Pulmonary artery endothelial cell (primary cell): ENCODE results near the gene ATOH8. TPM values are rescaled to one million over a fixed set of nuclear protein-coding genes. Genes with fewer than 3 reads are reported as not detected.
A peak's percentile ranks its signal among the peaks of the same experiment; 100 is the strongest.

Source experiments
- DNase-seq: peaks from one replicate; pipeline ENCODE4 v3.0.0-alpha.2; 2011; ENCODE audit warnings: low read depth, low spot score
- total RNA-seq: library from RNA; depleted of rRNA; stranded (reverse); fragments of >200 nt; gene quantifications from 2 replicates; pipeline ENCODE4 v1.2.3, GENCODE V29; 2014

ATOH8 gene
- total RNA-seq, 1 donor from 2014 or later: 5.7 TPM

DNA sequence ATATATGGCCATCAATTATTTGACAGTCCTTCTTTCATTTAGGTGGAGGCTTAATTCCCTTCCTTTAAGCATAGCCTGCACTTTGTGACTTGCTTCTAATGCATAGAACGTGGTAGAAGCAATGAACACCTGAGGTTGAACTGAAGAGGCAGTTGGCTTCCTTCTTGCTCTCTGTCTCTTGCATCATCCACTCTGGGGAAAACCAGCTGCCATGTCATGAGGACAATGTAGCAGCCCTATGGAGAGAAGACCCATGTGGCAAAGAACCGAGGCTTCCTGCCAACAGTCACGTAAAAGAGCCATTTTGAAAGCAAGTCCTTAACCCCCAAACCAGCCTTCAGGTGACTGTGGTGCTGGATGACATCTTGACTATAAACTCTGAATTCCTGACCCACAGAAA lies 46.8 kb downstream of the ATOH8 start:
- DNase-seq: no peak

DNA sequence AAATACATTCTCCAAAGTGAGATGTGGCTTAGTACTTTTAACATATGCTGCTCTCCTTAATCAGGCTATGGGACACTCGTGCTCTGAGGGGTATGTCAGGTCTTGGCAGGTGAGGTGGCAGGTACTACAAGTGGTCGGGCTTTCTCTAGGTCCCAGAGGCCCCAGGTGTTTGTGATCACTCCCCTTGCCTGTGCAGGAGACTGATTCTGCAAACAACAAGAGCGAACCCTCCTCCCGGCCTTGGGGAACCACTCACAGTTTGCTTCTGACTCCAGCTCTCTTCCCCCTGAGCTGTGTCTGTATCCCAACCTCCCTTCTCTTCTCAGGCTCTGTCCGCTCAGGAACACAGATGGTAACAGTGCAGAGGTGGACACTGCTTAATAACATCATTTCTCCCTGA lies 48.1 kb downstream of the ATOH8 start:
- no peak for DNase-seq

DNA sequence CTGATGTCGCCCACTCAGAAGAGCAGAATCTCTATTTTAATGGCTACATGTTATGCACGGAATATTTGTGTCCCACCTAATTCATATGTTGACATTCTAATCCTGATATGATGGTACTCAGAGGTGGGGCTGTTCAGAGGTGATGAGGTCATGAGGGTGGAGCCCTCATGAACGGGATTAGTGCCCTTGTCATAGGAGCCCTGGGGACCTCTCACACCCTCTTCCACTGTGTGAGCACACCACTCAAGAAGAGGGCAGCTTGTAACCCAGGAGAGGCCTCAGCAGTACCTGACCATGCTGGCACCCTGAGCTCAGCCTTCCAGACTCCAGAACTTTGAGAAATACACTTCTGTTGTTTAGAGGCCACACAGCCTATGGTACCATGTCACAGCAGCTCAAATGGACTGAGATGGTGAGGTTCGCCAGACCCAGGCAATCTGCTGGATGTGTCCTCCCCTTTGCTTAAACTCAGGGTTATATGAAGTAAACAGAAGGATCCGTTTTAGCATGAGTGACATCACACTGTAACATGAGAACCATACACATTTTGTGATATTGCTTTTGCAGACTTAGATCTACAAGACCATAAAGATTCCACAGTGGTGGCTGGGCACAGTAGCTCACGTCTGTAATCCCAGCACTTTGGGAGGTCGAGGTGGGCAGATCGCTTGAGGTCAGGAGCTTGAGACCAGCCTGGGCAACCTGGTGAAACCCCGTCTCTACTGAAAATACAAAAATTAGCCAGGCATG lies 48.7 kb downstream of the ATOH8 start:
- no peak for DNase-seq

DNA sequence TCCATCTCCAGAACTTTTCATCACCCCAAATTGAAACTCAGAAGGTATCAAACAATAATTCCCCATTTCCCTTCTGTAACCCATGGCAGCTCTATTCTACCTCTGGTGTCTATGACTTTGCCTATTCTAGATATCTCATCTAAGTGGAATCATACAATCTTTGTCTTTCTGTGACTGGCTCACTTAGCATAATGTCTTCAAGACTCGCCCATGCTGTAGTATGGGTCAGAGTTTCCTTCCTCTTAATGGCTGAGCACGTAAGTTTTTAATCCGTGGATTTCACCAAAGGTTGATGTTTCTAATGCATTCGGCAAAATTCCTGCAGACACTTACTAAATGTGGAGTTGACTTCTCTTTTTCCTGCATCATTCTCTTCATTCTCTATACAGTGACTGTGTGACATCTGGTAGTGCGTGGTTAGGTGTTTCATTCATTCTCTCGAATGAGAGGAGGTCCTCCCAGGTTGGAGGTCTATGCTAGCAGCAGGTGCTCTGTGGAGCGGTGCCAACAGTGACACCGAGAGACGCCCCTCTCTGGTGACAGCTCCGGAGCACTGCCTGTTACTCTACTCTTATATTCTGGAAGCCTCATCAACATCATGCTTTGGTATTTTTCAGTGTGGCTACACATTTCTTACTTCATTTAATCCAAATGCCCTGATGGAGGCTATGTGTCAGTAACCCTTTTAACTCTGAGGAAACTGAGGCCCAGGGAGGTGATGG lies 50.1 kb downstream of the ATOH8 start:
- DNase-seq: no peak

DNA sequence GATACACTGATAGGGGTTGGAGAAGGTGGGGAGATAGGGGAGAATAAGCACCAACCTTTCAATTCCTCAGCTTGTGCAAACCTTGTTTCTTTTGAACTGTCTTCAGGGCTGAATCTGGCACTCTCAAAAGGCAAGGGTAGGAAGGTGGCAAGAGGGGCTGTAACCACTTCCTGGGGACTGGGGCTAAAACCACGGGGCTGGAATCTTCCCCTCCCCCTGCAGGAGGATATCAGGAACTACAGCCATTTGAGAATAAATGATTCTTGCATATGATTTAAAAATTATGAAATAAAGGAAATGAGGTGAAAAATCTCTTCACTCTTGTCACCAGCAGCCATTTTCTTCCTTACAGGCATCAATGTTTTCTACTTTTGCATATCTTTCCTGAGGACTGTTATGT lies 50.8 kb downstream of the ATOH8 start:
- DNase-seq: no peak

DNA sequence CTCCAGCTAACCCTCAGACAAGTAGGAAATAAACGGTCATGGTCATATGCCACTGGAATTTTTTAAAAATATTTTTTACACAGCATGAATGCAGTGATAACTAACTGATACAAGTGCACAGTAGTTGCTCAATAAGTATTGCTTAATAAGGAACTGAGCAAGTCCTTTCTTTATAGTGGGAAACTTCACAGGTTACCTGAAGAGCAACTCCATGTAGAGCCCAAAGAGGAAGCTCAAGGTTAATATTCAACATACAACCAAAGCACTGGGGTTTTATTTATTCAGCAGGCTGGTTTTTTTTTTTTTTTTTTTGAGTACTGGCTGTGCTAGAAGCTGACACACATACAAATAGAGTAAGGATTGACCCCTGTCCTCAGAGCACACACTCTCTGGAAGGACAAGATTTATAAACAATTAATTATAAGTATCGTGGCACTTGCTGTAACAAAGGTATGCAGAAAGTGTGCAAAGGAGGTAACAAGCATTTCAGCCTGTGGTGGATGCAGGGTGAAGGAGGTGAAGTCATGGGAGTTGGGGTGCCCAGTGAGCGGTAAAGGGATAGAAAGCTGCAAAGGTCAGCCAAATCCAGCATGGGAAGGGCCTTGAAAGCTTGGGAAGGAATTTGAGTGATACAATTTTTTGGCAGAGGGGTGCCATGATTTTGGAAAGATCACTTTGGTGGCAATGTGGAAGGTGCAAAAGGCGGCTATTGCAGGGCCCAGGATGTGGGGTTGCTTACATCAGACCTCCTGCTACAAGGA lies 52.7 kb downstream of the ATOH8 start:
- DNase-seq: no peak

DNA sequence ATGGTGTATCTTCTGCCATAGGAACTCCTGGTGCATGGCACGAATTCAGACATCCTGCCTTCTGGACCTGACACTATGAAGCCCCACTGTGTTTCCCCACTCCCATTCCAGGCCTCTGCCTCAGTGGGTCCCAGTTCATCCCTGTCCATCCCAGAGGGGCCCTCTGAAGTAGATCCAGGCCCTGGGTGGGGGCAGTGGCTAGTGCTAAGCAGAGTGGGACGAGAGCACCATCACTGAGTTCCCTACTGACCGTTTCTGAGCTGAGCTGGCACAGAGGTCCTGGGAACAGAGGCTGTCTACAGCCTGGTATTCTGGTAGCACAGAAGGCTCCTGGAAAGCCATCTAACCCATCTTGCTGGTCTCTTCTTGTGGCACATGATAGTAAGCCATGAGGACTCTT lies 54.0 kb downstream of the ATOH8 start:
- no peak for DNase-seq

DNA sequence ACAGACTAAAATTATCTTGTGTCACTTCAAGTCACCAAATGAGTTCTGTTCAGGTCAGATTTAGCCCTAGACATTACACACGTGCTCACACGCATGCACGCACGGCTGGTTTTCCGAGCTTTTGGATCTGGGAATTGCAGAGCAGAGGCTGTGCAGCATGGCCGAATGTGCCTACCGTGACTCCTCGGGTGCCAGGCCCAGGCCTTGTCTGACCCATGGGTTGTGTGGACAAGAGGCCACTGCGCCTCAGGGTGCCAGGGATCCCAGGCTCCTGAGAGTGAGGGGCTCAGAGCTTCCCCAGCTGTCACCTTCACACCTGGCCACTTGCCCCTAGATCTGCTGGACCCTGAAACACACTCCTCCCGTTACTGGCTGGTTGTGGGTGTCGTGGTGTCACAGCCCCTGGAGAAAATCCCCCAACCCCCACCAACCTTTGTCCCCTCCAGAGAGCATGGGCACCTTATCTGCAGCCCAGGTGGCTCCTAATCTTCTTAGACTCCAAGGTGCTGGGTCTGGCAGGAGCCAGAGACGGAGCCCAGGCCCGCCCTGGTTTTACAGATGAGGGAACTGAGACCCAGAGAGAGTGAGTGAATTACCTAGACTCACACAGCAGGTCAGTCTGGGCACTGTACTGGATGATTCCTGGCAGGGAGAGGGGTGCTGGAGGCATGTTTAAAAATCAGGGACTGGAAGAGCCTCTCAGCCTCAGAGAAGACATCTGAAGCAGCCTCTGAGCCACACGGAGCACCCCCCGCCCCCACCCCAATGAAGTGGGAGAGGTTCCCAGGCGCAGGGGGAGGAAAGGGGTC lies 56.8 kb downstream of the ATOH8 start:
- DNase-seq: no peak

DNA sequence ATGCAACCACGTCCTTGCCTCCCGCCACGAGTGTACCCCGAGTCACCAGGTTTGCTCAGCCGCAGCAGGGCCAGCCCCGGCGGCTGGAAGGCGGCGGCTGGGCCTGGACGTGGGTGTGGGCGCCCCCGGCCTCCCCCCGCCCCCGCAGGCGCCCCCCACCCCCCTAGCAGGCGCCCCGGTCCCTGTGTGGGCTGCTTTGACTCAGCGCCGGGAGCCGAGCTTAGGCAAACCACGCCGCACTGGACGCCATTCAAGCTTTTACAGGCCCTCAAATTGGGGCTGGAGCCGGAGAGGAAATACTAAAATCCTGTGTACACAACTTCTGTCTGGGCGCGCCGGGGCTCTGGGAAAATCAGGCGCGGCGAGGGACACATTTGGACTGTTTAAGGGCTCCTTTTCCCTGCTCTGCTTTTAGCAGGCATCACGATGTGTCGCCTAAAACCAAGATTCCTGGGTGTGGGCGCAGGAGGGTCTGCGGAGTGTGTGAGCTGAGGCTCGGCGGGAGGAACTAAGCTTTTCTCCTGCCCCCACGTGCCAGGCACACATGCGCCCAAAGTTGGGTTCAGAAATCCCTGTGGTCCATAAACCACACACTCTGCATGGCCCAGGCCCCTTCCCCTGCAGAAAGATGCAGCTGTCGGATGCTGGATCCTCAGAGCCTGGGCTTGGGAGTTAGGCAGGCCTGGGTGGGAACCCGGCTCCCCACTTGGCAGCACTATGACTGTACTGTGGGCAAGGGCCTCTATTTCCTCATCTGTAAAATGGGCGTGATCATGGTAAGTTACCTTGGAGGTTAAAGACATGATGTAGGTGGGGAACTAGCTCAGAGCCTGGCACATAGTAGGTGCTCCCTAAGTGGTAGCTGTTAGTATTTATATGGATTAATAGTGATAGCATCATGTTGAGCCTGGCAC lies 57.6 kb downstream of the ATOH8 start:
- no peak for DNase-seq

DNA sequence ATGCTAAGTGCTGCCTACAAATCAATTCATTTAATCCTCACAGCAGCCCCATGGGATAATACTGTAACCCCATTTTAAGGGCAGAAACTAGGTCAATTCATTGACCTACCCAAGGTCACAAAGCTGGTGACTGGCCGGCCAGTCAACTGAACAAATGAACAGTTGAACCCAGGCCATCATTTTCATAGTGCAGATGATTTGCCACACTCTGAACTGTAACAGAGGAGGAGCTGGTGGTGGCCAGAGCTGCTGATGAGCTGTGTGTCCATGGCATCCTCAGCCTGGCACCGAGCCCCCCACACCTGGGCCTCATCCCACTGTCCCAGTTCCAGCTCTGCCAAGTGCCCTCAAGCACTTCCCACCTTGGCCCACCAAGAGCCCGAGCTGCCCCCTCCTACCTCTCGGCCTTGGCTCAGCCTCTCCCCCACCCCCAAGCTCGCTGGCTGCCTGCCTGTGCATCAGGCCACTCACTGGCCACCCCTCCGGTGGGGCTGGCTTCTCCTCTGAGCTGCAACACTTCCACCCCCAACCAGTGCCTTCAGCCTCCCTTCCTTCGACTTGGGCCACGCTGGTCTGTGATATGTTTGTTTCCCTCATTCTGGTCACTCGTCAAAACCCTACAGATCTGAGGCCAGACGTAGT lies 58.4 kb downstream of the ATOH8 start:
- no peak for DNase-seq

DNA sequence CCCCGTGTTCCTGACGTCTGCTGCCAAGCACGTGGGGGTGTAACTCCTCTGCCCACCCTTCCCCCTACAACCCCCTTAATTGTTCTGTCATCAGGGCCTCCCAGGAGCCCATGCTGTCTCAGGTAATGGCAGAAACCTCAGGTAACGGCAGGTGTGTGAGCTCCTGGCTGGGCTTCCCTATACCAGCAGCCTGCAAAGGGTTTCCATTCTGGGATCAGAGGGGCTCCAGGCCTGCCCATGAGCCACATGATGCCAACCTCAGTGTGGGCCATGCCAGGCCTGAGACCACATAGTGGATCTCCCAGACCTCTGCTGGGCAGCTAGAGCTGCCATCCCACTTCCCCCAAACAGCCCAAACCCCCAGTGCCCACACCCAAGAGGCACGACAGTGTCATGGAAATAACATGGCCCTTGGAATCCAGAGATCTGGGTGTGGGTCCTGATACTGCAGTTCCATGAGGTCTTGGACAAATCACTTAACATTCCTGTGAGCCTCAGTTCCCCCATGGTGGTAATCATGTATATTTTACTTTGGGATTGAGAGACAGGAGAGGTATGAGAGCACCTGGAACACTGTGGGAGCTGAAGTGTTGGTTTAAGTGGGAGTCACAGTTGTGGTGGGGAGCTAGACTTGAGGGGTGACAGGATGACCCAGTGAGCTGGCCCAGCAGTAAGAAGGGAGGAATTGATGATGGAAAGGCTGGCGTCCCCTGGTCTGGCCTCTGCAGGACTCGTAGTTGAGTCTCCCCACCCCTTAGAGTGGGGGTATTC lies 59.6 kb downstream of the ATOH8 start:
- DNase-seq: no peak

DNA sequence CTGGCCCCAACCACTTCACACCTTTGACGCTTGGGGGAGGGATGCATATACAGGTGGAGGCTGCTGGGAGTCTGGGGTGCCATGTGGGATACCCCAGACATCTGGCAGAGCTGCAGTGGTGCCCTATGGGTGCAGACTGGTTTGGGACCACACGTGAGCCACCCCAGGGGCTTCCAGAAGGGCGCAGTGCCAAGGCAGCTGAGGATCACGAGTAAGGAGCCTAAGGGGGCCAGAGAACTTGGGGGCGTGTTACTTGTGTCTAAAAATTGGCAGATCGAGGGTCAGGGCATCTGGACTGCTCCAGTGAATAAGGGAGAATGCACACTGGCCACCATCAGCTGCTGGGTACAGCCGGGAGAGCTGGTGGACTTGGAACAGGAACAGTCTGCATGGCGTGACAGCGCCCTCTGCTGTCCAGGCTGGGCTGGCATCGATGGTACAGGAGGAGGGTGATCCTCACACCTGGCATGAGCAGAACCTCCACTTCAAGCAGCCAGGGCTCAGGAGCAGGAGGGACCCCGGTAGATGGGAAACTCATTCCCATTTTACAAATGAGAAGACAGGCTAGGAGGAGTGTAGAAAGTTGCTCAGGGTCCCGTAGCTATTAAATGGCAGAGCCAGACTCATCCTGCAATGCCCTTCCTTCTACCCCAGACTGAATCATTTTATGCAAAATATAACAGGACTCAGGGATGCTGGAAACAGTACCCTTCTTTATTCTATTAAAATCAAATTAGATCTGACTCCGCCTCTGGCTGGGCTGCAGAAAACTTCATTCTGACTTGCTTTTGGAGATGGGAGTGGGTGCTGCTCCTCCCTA lies 60.4 kb downstream of the ATOH8 start:
- peak; percentile 45 for DNase-seq

DNA sequence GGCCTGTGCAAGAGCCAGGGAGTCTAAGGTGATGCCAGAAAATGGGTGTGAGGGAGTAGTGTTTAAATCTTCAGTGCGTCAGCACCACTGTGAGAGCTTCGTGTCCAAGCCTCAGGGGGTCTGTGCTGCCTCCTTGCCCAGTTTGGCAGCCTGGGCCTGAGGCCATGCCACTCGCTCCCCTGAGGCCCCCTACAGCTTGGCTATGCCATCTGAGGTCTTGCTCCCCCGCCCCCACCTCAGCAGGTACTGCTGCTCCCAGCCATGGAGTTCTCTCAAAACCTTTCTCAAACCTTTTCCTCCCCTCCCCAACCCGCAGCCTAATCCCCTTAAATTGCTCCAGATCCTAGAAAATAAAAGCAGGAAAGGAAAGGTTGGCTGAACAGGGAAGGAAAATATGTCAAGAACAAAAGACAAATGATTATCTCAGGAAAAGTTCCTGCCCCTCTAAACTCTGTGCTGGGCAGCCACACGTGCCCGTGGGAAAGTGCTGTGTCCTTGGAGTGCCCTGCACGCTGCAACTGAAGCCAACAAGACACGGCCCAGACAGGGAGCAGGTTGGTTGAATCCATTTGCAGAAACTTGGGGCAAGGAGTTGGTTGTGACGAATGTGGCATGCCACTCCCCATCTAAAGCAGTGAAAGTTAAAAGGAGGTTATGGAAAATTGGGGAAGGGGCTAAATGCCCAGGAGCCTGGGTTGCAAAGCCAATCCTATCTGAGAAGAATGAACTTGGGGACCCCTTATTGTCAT lies 61.2 kb downstream of the ATOH8 start:
- DNase-seq: no peak

DNA sequence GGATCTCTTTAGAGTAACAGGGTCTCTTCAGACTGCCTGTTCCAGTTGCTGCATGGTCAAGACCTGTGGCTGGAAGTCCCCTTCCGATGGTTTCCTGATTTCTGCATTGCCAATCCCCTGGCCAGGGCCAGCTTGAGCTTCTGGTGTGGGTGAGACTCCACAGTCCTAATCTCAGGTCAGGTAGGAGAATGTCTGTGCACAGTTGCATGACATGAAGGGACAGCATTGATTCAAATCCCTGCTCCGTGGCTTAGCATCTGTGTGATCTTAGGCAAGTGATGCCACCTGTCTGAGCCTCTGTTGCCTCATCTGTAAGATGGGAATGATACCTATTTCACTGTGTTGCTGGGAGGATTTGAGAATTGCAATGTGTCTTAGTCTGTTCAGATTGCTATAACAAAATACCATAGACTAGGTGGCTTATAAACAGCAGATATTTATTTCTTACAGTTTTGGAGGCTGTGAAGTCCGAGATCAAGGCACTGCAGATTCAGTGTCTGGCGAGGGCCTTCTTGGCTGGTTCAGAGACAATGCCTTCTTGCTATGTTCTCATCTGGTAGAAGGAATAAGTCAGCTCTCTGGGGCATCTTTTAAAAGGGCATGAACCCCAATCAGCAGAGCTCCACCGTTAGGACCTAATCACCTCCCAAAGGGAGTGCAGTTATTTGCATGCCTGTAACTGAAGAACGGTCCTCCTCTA lies 66.2 kb downstream of the ATOH8 start:
- no peak for DNase-seq

DNA sequence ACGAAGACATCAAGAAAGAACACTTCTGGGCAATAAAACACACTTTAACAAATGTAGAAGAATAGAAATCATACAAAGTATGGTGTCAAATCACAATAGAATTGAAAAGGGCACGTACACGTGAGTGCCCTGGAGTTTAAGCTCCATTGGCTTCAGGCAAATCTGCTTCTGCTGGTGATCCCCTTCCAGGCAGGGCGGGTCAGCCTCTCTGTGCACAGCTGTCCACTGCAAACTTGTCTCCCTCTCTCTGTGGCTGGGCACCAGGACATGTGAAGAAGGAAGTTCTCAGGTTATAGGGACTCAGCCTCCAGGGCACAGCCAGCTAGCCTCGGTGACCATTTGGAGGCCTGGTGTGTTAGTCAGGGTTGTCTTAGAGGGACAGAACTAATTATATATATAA lies 69.0 kb downstream of the ATOH8 start:
- DNase-seq: no peak

DNA sequence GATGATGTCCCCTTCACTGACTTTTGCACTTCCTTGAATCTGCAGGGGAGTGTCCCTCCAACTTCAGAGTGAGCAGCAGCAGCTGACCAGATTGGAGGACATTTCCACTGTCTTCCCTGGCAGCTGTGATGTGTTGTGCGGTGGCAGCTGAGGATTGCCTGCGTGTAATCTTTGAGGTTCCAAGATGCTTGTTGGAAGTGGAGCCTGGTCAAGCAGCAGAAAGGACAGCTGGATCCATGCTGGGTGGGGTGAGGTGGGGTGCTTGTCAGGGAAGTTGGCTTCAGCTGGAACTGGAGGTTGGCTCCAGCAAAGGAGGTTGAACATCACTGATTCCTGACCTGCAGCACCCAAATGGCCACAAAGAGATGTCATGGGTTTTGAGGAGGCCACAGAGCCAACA lies 70.2 kb downstream of the ATOH8 start:
- no peak for DNase-seq
